Suprapubic skin (tissue), 4 donors: ENCODE data around the gene ATXN7. TPM values are rescaled to one million over a fixed set of nuclear protein-coding genes. Genes with fewer than 3 reads are reported as not detected.

Experiments
- DNase-seq, 2 donors: peaks; one replicate each; pipeline ENCODE4 v3.0.0-alpha.2; 2019; ENCODE audit warnings: low spot score in 2 of 2
- H3K27ac ChIP-seq: fragments of 200-600 bp; sonication (generic); one replicate; pipeline ENCODE4 v1.5.1; 2019
- H3K27me3 ChIP-seq: fragments of 200-600 bp; sonication (generic); one replicate; pipeline ENCODE4 v1.5.1; 2019
- H3K36me3 ChIP-seq: fragments of 200-600 bp; sonication (generic); one replicate; pipeline ENCODE4 v1.5.1; 2019
- H3K4me1 ChIP-seq: fragments of 200-600 bp; sonication (generic); one replicate; pipeline ENCODE4 v1.5.1; 2019
- H3K4me3 ChIP-seq: fragments of 200-600 bp; sonication (generic); one replicate; pipeline ENCODE4 v1.5.1; 2019; ENCODE audit warnings: mild to moderate bottlenecking
- H3K9me3 ChIP-seq: fragments of 200-600 bp; sonication (generic); one replicate; pipeline ENCODE4 v1.5.1; 2019
- CTCF ChIP-seq, 2 donors: fragments of 200-600 bp in 1 of 2; fragments of 450-650 bp in 1 of 2; sonication (generic) in 1 of 2; IDR thresholded peaks; one replicate each; pipeline ENCODE4 v1.5.1; 2016 to 2019; ENCODE audit warnings: antibody characterized with exemption in 2 of 2, mild to moderate bottlenecking in 1 of 2, moderate library complexity in 1 of 2
- EP300 ChIP-seq: sonication (generic); formaldehyde crosslinking; IDR thresholded peaks from one replicate; pipeline ENCODE4 v1.6.1; 2017; ENCODE audit warnings: antibody characterized with exemption
- POLR2A ChIP-seq, 2 donors: fragments of 450-650 bp; IDR thresholded peaks; one replicate each; pipeline ENCODE4 v1.6.1; 2017; ENCODE audit warnings: antibody characterized with exemption in 2 of 2, mild to moderate bottlenecking in 2 of 2, moderate library complexity in 2 of 2
- POLR2AphosphoS5 ChIP-seq, 3 donors: sonication (generic); formaldehyde crosslinking; IDR thresholded peaks; one replicate each; pipeline ENCODE4 v1.6.1; 2017; ENCODE audit warnings: antibody characterized with exemption in 3 of 3
- WGBS: methylation state at CpG from one replicate; pipeline ENCODE4 v1.1.5; 2018; 5-methylcytosine and 5-hydroxymethylcytosine counted together
- total RNA-seq, 4 donors: library from RNA; depleted of rRNA; stranded (reverse); fragments of >200 nt; gene quantifications; one replicate each; pipeline ENCODE4 v1.1.0, GENCODE V29; 2016

Gene ATXN7
- total RNA-seq, 4 donors from 2014 or later, result 22.9 to 101 (median 44.2) TPM

GRCh38 chr3:64011685-64012084, 148.0 kb downstream of the ATXN7 start:
- WGBS, result 60% methylated on average over 5 of the region's 5 CpGs
- Histone ChIP-seq H3K36me3 (peaks cover 92% of the 10 kb centered on the region), H3K4me3 (no peak overlapping the region), H3K4me1 (no peaks in the 10 kb centered on the region), H3K27ac (no peak overlapping the region), H3K27me3 (no peaks in the 10 kb centered on the region), H3K9me3 (no peaks in the 10 kb centered on the region)
- DNase-seq, result no peak
- TF ChIP-seq EP300 (no peak), CTCF (IDR thresholded peaks at IDR 0.05) (no peak), POLR2AphosphoS5 (IDR thresholded peaks at IDR 0.05) (no peak), POLR2A (IDR thresholded peaks at IDR 0.05) (no peak)

DNA sequence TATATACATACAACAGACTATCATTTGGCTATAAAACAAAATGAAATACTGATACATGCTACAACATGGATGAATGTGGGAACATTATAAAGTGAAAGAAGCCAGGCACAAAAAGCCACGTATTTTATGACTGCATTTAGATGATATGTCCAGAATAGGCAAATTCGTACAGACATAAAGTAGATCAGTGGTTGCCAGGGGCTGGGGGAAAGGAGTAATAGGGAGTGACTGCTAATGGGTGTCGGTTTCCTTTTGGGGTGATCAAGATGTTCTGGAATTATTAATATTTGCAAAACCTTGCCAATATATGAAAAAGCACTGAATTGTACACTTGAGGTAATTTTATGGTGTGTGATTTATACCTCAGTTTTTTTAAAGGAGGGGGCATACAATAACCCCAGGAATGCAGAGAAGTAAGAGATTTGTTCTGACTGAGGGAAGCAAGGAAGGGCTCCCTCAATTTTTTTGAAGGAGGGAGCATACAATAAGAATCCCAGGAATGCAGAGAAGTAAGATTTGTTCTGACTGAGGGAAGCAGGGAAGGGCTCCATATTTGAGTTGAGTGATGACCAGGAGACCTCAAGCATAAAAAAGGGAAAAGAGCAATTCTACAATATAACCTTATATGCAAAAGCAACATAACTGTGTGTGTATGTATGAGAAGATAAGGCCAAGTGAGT, 153.4 kb downstream of the ATXN7 start:
- H3K4me1 ChIP-seq, result peaks cover 17% of the 10 kb centered on the region
- H3K36me3 ChIP-seq, result peaks cover 76% of the 10 kb centered on the region
- no peaks in the 10 kb centered on the region for H3K9me3 ChIP-seq
- H3K4me3 ChIP-seq, result no peak overlapping the region
- H3K27me3 ChIP-seq, result no peaks in the 10 kb centered on the region
- H3K27ac ChIP-seq, result no peak overlapping the region
- WGBS, result 77% methylated on average over 3 of the region's 3 CpGs
- no peak for TF ChIP-seq EP300
- no peak for TF ChIP-seq POLR2A (IDR thresholded peaks at IDR 0.05)
- no peak for TF ChIP-seq POLR2AphosphoS5 (IDR thresholded peaks at IDR 0.05)
- no peak for TF ChIP-seq CTCF (IDR thresholded peaks at IDR 0.05)
- no peak for DNase-seq

- peaks cover 54% of the 10 kb centered on the region for H3K36me3 ChIP-seq
Measured at GRCh38 chr3:64019271-64019670, 155.6 kb downstream of the ATXN7 start.

DNA sequence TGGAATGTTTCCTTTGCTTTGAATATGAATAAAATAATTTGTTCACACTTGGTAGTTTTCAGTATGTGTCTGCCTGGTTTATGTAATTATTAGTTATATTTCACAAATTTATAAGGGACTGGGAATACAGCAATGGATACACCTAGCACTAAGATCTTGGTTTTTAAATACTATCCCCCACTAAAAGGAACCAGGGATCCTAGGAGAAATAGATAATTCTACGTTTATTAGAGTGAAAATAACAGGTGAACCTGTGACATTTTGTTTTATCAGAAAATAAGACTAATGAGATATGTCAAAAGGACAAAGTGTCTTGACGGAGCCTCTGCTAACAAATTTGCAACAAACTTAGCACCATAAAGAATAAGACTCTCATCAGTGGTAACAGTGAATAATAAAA, 156.2 kb downstream of the ATXN7 start:
- no peak for DNase-seq
- WGBS, result 82% methylated on average over 2 of the region's 2 CpGs
- no peak for TF ChIP-seq CTCF (IDR thresholded peaks at IDR 0.05)
- TF ChIP-seq POLR2A (IDR thresholded peaks at IDR 0.05), result no peak
- TF ChIP-seq POLR2AphosphoS5 (IDR thresholded peaks at IDR 0.05), result no peak
- no peak for TF ChIP-seq EP300
- Histone ChIP-seq H3K36me3 (peaks cover 48% of the 10 kb centered on the region), H3K27me3 (no peaks in the 10 kb centered on the region), H3K27ac (no peak overlapping the region), H3K4me1 (peaks cover 29% of the 10 kb centered on the region), H3K4me3 (no peak overlapping the region), H3K9me3 (no peaks in the 10 kb centered on the region)

More at GRCh38 chr3:64019271-64019670, 155.6 kb downstream of the ATXN7 start:
- H3K27me3 ChIP-seq, result no peaks in the 10 kb centered on the region
- no peak overlapping the region for H3K4me3 ChIP-seq
- DNase-seq, result no peak
- TF ChIP-seq POLR2AphosphoS5 (IDR thresholded peaks at IDR 0.05), result no peak
- TF ChIP-seq EP300, result no peak
- no peak for TF ChIP-seq POLR2A (IDR thresholded peaks at IDR 0.05)
- no peak for TF ChIP-seq CTCF (IDR thresholded peaks at IDR 0.05)
- WGBS, result 84% methylated on average over 3 of the region's 3 CpGs
- peaks cover 29% of the 10 kb centered on the region for H3K4me1 ChIP-seq
- no peak overlapping the region for H3K27ac ChIP-seq
- H3K9me3 ChIP-seq, result no peaks in the 10 kb centered on the region

DNA sequence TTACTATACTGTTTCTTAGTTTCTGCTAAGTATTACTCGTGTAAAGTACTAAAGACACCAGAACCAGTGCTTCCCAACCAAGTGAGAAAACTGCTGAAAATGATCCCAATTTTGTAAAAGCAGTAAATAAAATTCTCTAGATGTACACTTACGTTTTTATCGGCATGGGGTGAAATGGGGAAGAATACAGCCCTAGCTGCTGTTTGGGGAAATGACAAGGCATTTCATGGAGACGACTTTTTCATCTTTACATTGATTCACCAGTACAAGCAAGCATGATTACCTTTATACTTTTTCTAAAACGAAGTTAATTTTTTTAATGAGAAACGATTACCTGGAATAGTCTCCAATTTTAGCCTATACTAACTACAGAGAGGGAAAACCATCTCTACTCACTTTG, 158.3 kb downstream of the ATXN7 start:
- DNase-seq, result no peak
- peaks cover 29% of the 10 kb centered on the region for H3K4me1 ChIP-seq
- no peak overlapping the region for H3K27ac ChIP-seq
- peaks cover 29% of the 10 kb centered on the region for H3K36me3 ChIP-seq
- TF ChIP-seq CTCF (IDR thresholded peaks at IDR 0.05) (no peak), EP300 (no peak), POLR2A (IDR thresholded peaks at IDR 0.05) (no peak), POLR2AphosphoS5 (IDR thresholded peaks at IDR 0.05) (no peak)
- peak overlapping the region; percentile 83 for H3K4me3 ChIP-seq
- WGBS, result 84% methylated on average over 6 of the region's 6 CpGs
- no peaks in the 10 kb centered on the region for H3K27me3 ChIP-seq
- H3K9me3 ChIP-seq, result no peaks in the 10 kb centered on the region
